ENCODE results near the gene CCDC137. TPM values are rescaled to one million over a fixed set of nuclear protein-coding genes. Genes with fewer than 3 reads are reported as not detected.

The CCDC137 gene
- total and polyA plus RNA-seq, 2 donors (not counting 3 experiments of a cell fraction or from before 2014, with no cell fraction given), result 12.9 to 32.2 TPM

- peaks cover 3% of the 10 kb centered on the region for H3K4me1 ChIP-seq (ENCODE audit: control insufficient read depth, extremely low read depth, insufficient read depth, low read length)
- H3K27ac ChIP-seq (ENCODE audit: insufficient read depth, low read depth, low read length), result no peak overlapping the region
- no TSS peak for BruUV-seq (replicated peaks)
- no peak for DNase-seq (ENCODE audit: low read depth, low spot score)
- H3K4me2 ChIP-seq (ENCODE audit: insufficient read depth, low read length), result no peak overlapping the region
- intact Hi-C loops (cut with micrococcal nuclease) (no loop called here), dilution Hi-C loops (cut with MboI; ENCODE audit: extremely low pct_ligation_motif_present, low sequenced_read_pairs) (no loop called here)
- no peak overlapping the region for H3K4me3 ChIP-seq (replicated peaks in 1 of 3; ENCODE audit: insufficient read depth in 1 of 3, low read depth in 1 of 3, low read length in 3 of 3)
- H3K27me3 ChIP-seq (ENCODE audit: control insufficient read depth in 2 of 2, insufficient read depth in 2 of 2, low read length in 2 of 2), result no peaks in the 10 kb centered on the region
- H3K9ac ChIP-seq (replicated peaks; ENCODE audit: extremely low read depth, insufficient read depth, low read length), result no peak overlapping the region
- H2AFZ ChIP-seq (ENCODE audit: low read depth, low read length), result no peak overlapping the region
- FAIRE-seq, result no peak
- H3K79me2 ChIP-seq (ENCODE audit: control insufficient read depth, insufficient read depth, low read length), result no peaks in the 10 kb centered on the region
- ChIA-PET CTCF (no interaction called here), POLR2A (no interaction called here)
- H3K9me3 ChIP-seq (replicated peaks; ENCODE audit: control insufficient read depth, insufficient read depth, low read length), result no peaks in the 10 kb centered on the region
- no peaks in the 10 kb centered on the region for H4K20me1 ChIP-seq (replicated peaks; ENCODE audit: control insufficient read depth, extremely low read depth, insufficient read depth, low read length)
- H3K36me3 ChIP-seq (ENCODE audit: control insufficient read depth in 2 of 2, extremely low read depth in 1 of 2, insufficient read depth in 2 of 2, low read length in 2 of 2), result no peaks in the 10 kb centered on the region
- TF ChIP-seq MYC (IDR thresholded peaks at IDR 0.05; ENCODE audit: low read depth, low read length), result no peak
- no peak for TF ChIP-seq POLR2A (IDR thresholded peaks at IDR 0.05; ENCODE audit: low read depth, low read length)
- no peak for TF ChIP-seq FOS (IDR thresholded peaks at IDR 0.05; ENCODE audit: borderline replicate concordance, insufficient read depth, low read length)
- TF ChIP-seq JUN (IDR thresholded peaks at IDR 0.05; ENCODE audit: borderline replicate concordance, insufficient read depth, insufficient read length, low read depth), result no peak
- no peak for TF ChIP-seq POLR2AphosphoS5 (IDR thresholded peaks at IDR 0.05; ENCODE audit: insufficient read depth, low read depth, low read length)
- H3K9me1 ChIP-seq (replicated peaks; ENCODE audit: control insufficient read depth, extremely low read depth, insufficient read depth, low read length), result no peaks in the 10 kb centered on the region
Observed at GRCh38 chr17:81717766-81718089, 51.2 kb downstream of the CCDC137 start.

- Histone ChIP-seq H3K4me3 (replicated peaks in 1 of 3; ENCODE audit: insufficient read depth in 1 of 3, low read depth in 1 of 3, low read length in 3 of 3) (no peak overlapping the region), H3K79me2 (ENCODE audit: control insufficient read depth, insufficient read depth, low read length) (no peaks in the 10 kb centered on the region), H3K9ac (replicated peaks; ENCODE audit: extremely low read depth, insufficient read depth, low read length) (no peak overlapping the region), H3K4me2 (ENCODE audit: insufficient read depth, low read length) (no peak overlapping the region), H4K20me1 (replicated peaks; ENCODE audit: control insufficient read depth, extremely low read depth, insufficient read depth, low read length) (no peaks in the 10 kb centered on the region), H2AFZ (ENCODE audit: low read depth, low read length) (no peak overlapping the region), H3K9me3 (replicated peaks; ENCODE audit: control insufficient read depth, insufficient read depth, low read length) (no peaks in the 10 kb centered on the region), H3K27me3 (ENCODE audit: control insufficient read depth in 2 of 2, insufficient read depth in 2 of 2, low read length in 2 of 2) (peaks cover 0 to 3% of the 10 kb centered on the region in 2 experiments), H3K4me1 (ENCODE audit: control insufficient read depth, extremely low read depth, insufficient read depth, low read length) (peaks cover 4% of the 10 kb centered on the region), H3K9me1 (replicated peaks; ENCODE audit: control insufficient read depth, extremely low read depth, insufficient read depth, low read length) (no peaks in the 10 kb centered on the region), H3K27ac (ENCODE audit: insufficient read depth, low read depth, low read length) (no peak overlapping the region), H3K36me3 (ENCODE audit: control insufficient read depth in 2 of 2, extremely low read depth in 1 of 2, insufficient read depth in 2 of 2, low read length in 2 of 2) (no peaks in the 10 kb centered on the region)
- dilution Hi-C loops (cut with MboI; ENCODE audit: extremely low pct_ligation_motif_present, low sequenced_read_pairs), result no loop called here
- TF ChIP-seq CTCF (IDR thresholded peaks at IDR 0.05; ENCODE audit: extremely low read depth in 1 of 2, insufficient read depth in 1 of 2, low read depth in 1 of 2, low read length in 2 of 2), result no peak
- TF ChIP-seq GATA2 (IDR thresholded peaks at IDR 0.05; ENCODE audit: insufficient read depth, insufficient read length, low read depth, low read length), result no peak
- no peak for TF ChIP-seq POLR2A (IDR thresholded peaks at IDR 0.05; ENCODE audit: low read depth, low read length)
- no peak for TF ChIP-seq JUN (IDR thresholded peaks at IDR 0.05; ENCODE audit: borderline replicate concordance, insufficient read depth, insufficient read length, low read depth)
- no peak for TF ChIP-seq FOS (IDR thresholded peaks at IDR 0.05; ENCODE audit: borderline replicate concordance, insufficient read depth, low read length)
- no peak for TF ChIP-seq MAX (IDR thresholded peaks at IDR 0.05; ENCODE audit: insufficient read depth, insufficient read length)
- no peak for TF ChIP-seq EZH2 (IDR thresholded peaks at IDR 0.05; ENCODE audit: borderline replicate concordance, low read depth, low read length, severe bottlenecking)
- no peak for TF ChIP-seq MYC (IDR thresholded peaks at IDR 0.05; ENCODE audit: low read depth, low read length)
- no peak for TF ChIP-seq POLR2AphosphoS5 (IDR thresholded peaks at IDR 0.05; ENCODE audit: insufficient read depth, low read depth, low read length)
- no peak for DNase-seq (ENCODE audit: low read depth, low spot score)
- POLR2A ChIA-PET, result no interaction called here
- CTCF ChIA-PET, result no interaction called here
- FAIRE-seq, result no peak
- intact Hi-C loops (cut with micrococcal nuclease), result no loop called here
- no TSS peak for BruUV-seq (replicated peaks)
Observed at GRCh38 chr17:81719410-81720266, 53.1 kb downstream of the CCDC137 start.
